ENCODE measurements around the gene RNU6-7.

The RNU6-7 gene

GRCh38 chr14:32205984-32206383 lies 4.1 kb downstream of the RNU6-7 start:
- Histone ChIP-seq H3K36me3 (replicated peaks; ENCODE audit: insufficient read depth, low read length) (no peaks in the 10 kb centered on the region), H3K79me2 (ENCODE audit: low read length) (no peaks in the 10 kb centered on the region), H3K4me1 (ENCODE audit: low read length) (peaks cover 15% of the 10 kb centered on the region), H3F3A (ENCODE audit: insufficient read depth, low read length) (peaks cover 18% of the 10 kb centered on the region), H3K4me2 (ENCODE audit: low read depth, low read length) (peak overlapping the region; percentile 72), H3K9me3 (replicated peaks; ENCODE audit: insufficient read depth, low read length) (no peaks in the 10 kb centered on the region), H3K4me3 (ENCODE audit: low read length) (0 out of 2 replicates have a peak overlapping the region, but pooled peaks have one; percentile 7), H2AFZ (ENCODE audit: low read length) (no peak overlapping the region), H3K27me3 (replicated peaks; ENCODE audit: insufficient read depth, low read length) (no peaks in the 10 kb centered on the region), H3K9me2 (replicated peaks; ENCODE audit: insufficient read depth, low read length) (no peaks in the 10 kb centered on the region), H3K9ac (ENCODE audit: low read length) (no peak overlapping the region), H3K27ac (ENCODE audit: low read length) (peak overlapping the region; percentile 63), H4K20me1 (ENCODE audit: insufficient read depth, low read length) (no peaks in the 10 kb centered on the region)
- DNase-seq: peak; percentile 65
- TF ChIP-seq EZH2phosphoT487 (IDR thresholded peaks at IDR 0.05; ENCODE audit: low read length) (no peak), EZH2 (optimal IDR thresholded peaks at IDR 0.05; ENCODE audit: low read depth, low read length) (no peak), CTCF (IDR thresholded peaks at IDR 0.05; ENCODE audit: low read length) (peak; percentile 34)

- no peak for TF ChIP-seq CTCF (IDR thresholded peaks at IDR 0.05; ENCODE audit: low read length)
- TF ChIP-seq EZH2 (optimal IDR thresholded peaks at IDR 0.05; ENCODE audit: low read depth, low read length): no peak
- no peak for TF ChIP-seq EZH2phosphoT487 (IDR thresholded peaks at IDR 0.05; ENCODE audit: low read length)
- no peaks in the 10 kb centered on the region for H3K9me2 ChIP-seq (replicated peaks; ENCODE audit: insufficient read depth, low read length)
- peaks cover 15% of the 10 kb centered on the region for H3K4me1 ChIP-seq (ENCODE audit: low read length)
- 0 out of 2 replicates have a peak overlapping the region, but pooled peaks have one; percentile 24 for H3K4me2 ChIP-seq (ENCODE audit: low read depth, low read length)
- H4K20me1 ChIP-seq (ENCODE audit: insufficient read depth, low read length): no peaks in the 10 kb centered on the region
- no peak for DNase-seq
- H3K36me3 ChIP-seq (replicated peaks; ENCODE audit: insufficient read depth, low read length): no peaks in the 10 kb centered on the region
- H3K9ac ChIP-seq (ENCODE audit: low read length): no peak overlapping the region
- no peak overlapping the region for H2AFZ ChIP-seq (ENCODE audit: low read length)
- peaks cover 18% of the 10 kb centered on the region for H3F3A ChIP-seq (ENCODE audit: insufficient read depth, low read length)
- H3K27ac ChIP-seq (ENCODE audit: low read length): peak overlapping the region; percentile 63; the same call in 1 of the 2 replicates
- H3K79me2 ChIP-seq (ENCODE audit: low read length): no peaks in the 10 kb centered on the region
- no peak overlapping the region for H3K4me3 ChIP-seq (ENCODE audit: low read length)
- no peaks in the 10 kb centered on the region for H3K9me3 ChIP-seq (replicated peaks; ENCODE audit: insufficient read depth, low read length)
- no peaks in the 10 kb centered on the region for H3K27me3 ChIP-seq (replicated peaks; ENCODE audit: insufficient read depth, low read length)
Observed at GRCh38 chr14:32206552-32206951, 4.7 kb downstream of the RNU6-7 start.

- Histone ChIP-seq H3K4me1 (ENCODE audit: low read length) (peaks cover 15% of the 10 kb centered on the region), H2AFZ (ENCODE audit: low read length) (no peak overlapping the region), H3K4me3 (ENCODE audit: low read length) (no peak overlapping the region), H3K4me2 (ENCODE audit: low read depth, low read length) (no peak overlapping the region), H4K20me1 (ENCODE audit: insufficient read depth, low read length) (no peaks in the 10 kb centered on the region), H3K9me3 (replicated peaks; ENCODE audit: insufficient read depth, low read length) (no peaks in the 10 kb centered on the region), H3F3A (ENCODE audit: insufficient read depth, low read length) (peaks cover 10% of the 10 kb centered on the region), H3K9me2 (replicated peaks; ENCODE audit: insufficient read depth, low read length) (no peaks in the 10 kb centered on the region), H3K36me3 (replicated peaks; ENCODE audit: insufficient read depth, low read length) (no peaks in the 10 kb centered on the region), H3K79me2 (ENCODE audit: low read length) (no peaks in the 10 kb centered on the region), H3K27ac (ENCODE audit: low read length) (no peak overlapping the region), H3K9ac (ENCODE audit: low read length) (no peak overlapping the region), H3K27me3 (replicated peaks; ENCODE audit: insufficient read depth, low read length) (no peaks in the 10 kb centered on the region)
- DNase-seq: no peak
- TF ChIP-seq CTCF (IDR thresholded peaks at IDR 0.05; ENCODE audit: low read length): no peak
Observed at GRCh38 chr14:32208490-32208889, 6.6 kb downstream of the RNU6-7 start.
